OCI-LY3 (cell line): Measurements from ENCODE around the gene CCDC127.

Experiments
- H2AFZ ChIP-seq: fragments of 200-600, 300-600 bp; shearing (Covaris generic); 2 replicates; pipeline ENCODE4 v1.6.0; 2014; ENCODE audit warnings: antibody characterized with exemption, low read depth, low read length
- H3K27ac ChIP-seq: fragments of 200-600, 300-600 bp; sonication (generic); 2 replicates; pipeline ENCODE4 v1.5.1; 2014; ENCODE audit warnings: mild to moderate bottlenecking, low read length, moderate library complexity, mixed read lengths
- H3K27me3 ChIP-seq: fragments of 200-600, 300-600 bp; sonication (generic); 2 replicates; pipeline ENCODE4 v1.6.1; 2014; ENCODE audit warnings: low read depth, low read length, mixed read lengths
- H3K36me3 ChIP-seq: fragments of 200-600, 300-600 bp; sonication (generic); replicated peaks from 2 replicates; pipeline ENCODE3; 2014; ENCODE audit warnings: low read depth, low read length, mixed read lengths
- H3K4me1 ChIP-seq: fragments of 300-600, 200-600 bp; sonication (generic); 2 replicates; pipeline ENCODE4 v1.6.1; 2014; ENCODE audit warnings: low read length, mixed read lengths
- H3K4me2 ChIP-seq: fragments of 200-600, 300-600 bp; sonication (generic); 2 replicates; pipeline ENCODE4 v1.6.1; 2014; ENCODE audit warnings: low read length, mixed read lengths
- H3K4me3 ChIP-seq: fragments of 300-600, 200-600 bp; sonication (generic); 2 replicates; pipeline ENCODE4 v1.5.1; 2014; ENCODE audit warnings: antibody characterized with exemption, mild to moderate bottlenecking, low read length, moderate library complexity
- H3K79me2 ChIP-seq: fragments of 300-600, 200-600 bp; shearing (Covaris generic); 2 replicates; pipeline ENCODE4 v1.6.1; 2014; ENCODE audit warnings: mild to moderate bottlenecking, low read length, mixed read lengths
- H3K9ac ChIP-seq: fragments of 300-600, 200-600 bp; shearing (Covaris generic); 2 replicates; pipeline ENCODE4 v1.6.0; 2014; ENCODE audit warnings: mild to moderate bottlenecking, low read length, moderate library complexity
- H3K9me3 ChIP-seq: fragments of 200-600, 300-600 bp; shearing (Covaris generic); 2 replicates; pipeline ENCODE4 v1.6.1; 2014; ENCODE audit warnings: low read length, mixed read lengths; ENCODE audit not compliant: insufficient read depth
- H4K20me1 ChIP-seq: fragments of 200-600, 300-600 bp; sonication (generic); 2 replicates; pipeline ENCODE4 v1.6.1; 2016; ENCODE audit warnings: low read length, mixed read lengths; ENCODE audit not compliant: insufficient read depth
- EZH2phosphoT487 ChIP-seq: fragments of 200-600 bp; shearing (Covaris generic); IDR thresholded peaks from 2 replicates; pipeline ENCODE4 v1.6.1; 2018; ENCODE audit warnings: antibody characterized with exemption, mixed run types, low read depth
- TF ChIP-seq, protein P1 (sequence below): fragments of 200-600, 300-600 bp; sonication (generic); IDR thresholded peaks from 2 replicates; pipeline ENCODE4 v1.5.1; 2014; ENCODE audit warnings: antibody characterized with exemption, low read length, low read depth

CCDC127 gene

DNA sequence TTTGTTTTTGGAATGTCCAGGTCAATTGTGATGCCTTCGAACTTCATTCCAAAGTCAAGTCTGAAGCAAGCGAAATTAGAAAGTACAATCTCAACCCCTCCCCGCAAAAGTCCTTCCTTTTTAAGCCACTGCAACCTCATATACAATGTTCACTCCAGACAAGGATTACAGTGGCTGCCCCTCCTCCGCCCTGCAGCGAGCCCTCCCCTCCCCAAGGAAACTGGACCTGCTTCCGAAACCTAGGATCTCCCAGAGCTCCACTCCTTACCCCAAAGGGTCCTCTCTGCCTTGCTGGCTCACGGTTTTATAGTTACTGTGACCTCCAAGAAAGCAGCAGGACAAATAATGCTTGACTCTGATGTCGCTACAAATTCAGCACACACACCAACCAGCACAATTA, 16.3 kb downstream of the CCDC127 start:
- Histone ChIP-seq H3K79me2 (no peaks in the 10 kb centered on the region), H3K4me1 (no peaks in the 10 kb centered on the region), H3K36me3 (peaks cover 2% of the 10 kb centered on the region), H3K27me3 (no peaks in the 10 kb centered on the region), H3K4me2 (no peak overlapping the region), H3K27ac (no peak overlapping the region), H3K9ac (no peak overlapping the region), H3K9me3 (no peaks in the 10 kb centered on the region), H2AFZ (no peak overlapping the region), H4K20me1 (no peaks in the 10 kb centered on the region), H3K4me3 (no peak overlapping the region)
- TF ChIP-seq, protein P1, sequence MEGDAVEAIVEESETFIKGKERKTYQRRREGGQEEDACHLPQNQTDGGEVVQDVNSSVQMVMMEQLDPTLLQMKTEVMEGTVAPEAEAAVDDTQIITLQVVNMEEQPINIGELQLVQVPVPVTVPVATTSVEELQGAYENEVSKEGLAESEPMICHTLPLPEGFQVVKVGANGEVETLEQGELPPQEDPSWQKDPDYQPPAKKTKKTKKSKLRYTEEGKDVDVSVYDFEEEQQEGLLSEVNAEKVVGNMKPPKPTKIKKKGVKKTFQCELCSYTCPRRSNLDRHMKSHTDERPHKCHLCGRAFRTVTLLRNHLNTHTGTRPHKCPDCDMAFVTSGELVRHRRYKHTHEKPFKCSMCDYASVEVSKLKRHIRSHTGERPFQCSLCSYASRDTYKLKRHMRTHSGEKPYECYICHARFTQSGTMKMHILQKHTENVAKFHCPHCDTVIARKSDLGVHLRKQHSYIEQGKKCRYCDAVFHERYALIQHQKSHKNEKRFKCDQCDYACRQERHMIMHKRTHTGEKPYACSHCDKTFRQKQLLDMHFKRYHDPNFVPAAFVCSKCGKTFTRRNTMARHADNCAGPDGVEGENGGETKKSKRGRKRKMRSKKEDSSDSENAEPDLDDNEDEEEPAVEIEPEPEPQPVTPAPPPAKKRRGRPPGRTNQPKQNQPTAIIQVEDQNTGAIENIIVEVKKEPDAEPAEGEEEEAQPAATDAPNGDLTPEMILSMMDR = no peak
- no peak for TF ChIP-seq EZH2phosphoT487

DNA sequence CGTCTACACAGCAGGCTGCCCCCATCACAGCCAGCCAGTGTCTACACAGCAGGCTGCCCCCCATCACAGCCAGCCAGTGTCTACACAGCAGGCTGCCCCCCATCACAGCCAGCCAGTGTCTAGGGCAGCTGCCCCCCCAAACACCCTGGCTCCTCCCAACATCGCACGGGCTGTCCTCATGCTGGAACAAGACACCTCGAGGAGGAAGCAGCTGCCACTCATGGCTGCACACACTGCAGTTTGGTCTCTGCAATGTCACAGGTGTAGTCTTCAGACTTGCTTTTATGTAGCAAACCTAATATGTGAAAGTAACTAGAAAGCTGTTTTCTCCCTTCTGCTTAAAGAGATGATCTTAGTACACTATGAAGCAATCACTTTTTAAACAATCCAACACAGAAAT, 17.0 kb downstream of the CCDC127 start:
- Histone ChIP-seq H3K27ac (no peak overlapping the region), H3K4me1 (no peaks in the 10 kb centered on the region), H3K9me3 (no peaks in the 10 kb centered on the region), H3K27me3 (no peaks in the 10 kb centered on the region), H4K20me1 (no peaks in the 10 kb centered on the region), H3K36me3 (peaks cover 2% of the 10 kb centered on the region), H3K4me2 (no peak overlapping the region), H3K4me3 (no peak overlapping the region), H3K79me2 (no peaks in the 10 kb centered on the region), H3K9ac (no peak overlapping the region), H2AFZ (no peak overlapping the region)
- TF ChIP-seq EZH2phosphoT487 = no peak
- TF ChIP-seq, protein P1 = no peak

DNA sequence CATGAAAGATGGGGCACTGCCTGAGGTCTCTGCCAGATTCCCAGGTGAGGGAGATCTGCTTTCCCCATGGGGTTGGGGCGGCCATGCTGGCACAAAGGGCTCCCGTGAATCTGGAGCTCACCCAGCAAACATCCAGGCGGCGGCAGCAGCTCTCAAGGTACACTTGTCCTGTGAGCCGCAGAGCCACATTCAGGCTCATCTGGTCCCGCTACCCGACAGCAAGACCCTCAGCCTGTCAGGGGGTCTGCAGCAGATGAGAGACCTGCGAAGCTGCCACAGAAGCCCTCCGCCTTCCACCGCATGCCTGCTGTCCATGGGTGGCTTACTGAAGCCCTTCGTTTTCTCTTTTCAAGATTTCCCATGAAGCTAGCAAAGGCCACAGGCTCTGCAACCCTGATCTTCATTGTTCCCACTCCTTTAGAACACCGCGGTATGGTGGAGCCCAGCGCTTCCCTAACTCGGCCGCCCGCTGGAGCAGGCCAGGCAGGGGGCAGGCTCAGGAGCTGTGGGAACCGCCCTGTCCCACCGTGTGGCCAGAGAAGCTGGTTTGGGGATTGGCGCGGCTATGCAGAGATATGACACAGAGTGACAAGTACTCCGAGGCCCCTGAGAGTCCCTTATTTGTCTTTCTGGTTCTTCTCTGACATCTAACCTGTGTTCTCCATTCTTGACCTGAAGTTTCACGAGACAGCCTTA, 17.9 kb downstream of the CCDC127 start:
- Histone ChIP-seq H3K4me2 (no peak overlapping the region), H2AFZ (no peak overlapping the region), H4K20me1 (no peaks in the 10 kb centered on the region), H3K79me2 (no peaks in the 10 kb centered on the region), H3K27ac (no peak overlapping the region), H3K36me3 (peaks cover 2% of the 10 kb centered on the region), H3K9ac (no peak overlapping the region), H3K4me1 (no peaks in the 10 kb centered on the region), H3K4me3 (no peak overlapping the region), H3K9me3 (no peaks in the 10 kb centered on the region), H3K27me3 (no peaks in the 10 kb centered on the region)
- no peak for TF ChIP-seq EZH2phosphoT487
- TF ChIP-seq, protein P1 = no peak

DNA sequence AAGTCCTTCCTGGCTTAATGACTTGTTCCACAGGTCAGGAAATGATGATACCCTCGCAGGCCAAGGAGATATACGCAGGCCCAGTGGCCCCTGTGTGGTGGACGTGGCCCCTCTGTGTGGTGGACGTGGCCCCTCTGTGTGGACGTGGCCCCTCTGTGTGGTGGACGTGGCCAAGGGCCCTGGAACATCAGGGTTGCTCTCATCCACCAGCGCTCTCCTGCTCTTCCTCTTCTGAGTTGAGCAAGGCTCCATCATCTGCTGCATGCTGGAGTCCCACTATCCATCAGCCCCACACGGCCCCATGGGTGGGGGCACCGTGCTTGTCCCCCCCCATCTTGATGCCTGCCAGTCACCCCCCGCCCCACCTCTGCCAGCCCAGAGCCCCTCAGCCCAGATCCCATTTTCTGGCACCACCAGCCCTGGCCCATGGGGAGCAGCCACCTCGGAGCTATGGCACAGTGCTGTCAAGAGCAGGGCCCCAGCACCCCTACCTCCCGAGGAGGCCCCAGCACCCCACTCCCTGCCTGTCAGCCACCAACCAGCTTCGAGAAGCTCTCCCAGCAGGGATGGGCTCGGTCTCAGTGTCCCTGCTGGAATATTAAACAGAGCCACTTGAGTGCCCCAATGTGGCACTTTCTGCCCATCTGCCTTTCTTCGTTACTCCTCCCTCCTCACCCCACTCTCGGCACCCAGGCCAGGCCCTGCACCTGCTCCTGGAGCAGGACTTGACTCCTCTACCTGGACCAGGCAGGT, 18.6 kb downstream of the CCDC127 start:
- no peaks in the 10 kb centered on the region for H4K20me1 ChIP-seq
- no peaks in the 10 kb centered on the region for H3K79me2 ChIP-seq
- H3K4me2 ChIP-seq = no peak overlapping the region
- no peak for TF ChIP-seq EZH2phosphoT487
- TF ChIP-seq, protein P1 = no peak
- H2AFZ ChIP-seq = no peak overlapping the region
- no peak overlapping the region for H3K9ac ChIP-seq
- H3K4me1 ChIP-seq = no peaks in the 10 kb centered on the region
- no peak overlapping the region for H3K27ac ChIP-seq
- H3K36me3 ChIP-seq = peaks cover 2% of the 10 kb centered on the region
- no peaks in the 10 kb centered on the region for H3K27me3 ChIP-seq
- no peaks in the 10 kb centered on the region for H3K9me3 ChIP-seq
- H3K4me3 ChIP-seq = no peak overlapping the region
